GM21367 (cell line): ENCODE data around the gene GRIK2.

ENCODE experiments used
- ATAC-seq: cut with Tn5 transposase; IDR thresholded peaks from one replicate; pipeline ENCODE4 v1.9.1; 2021; ENCODE audit not compliant: unreplicated experiment

The GRIK2 gene

GRCh38 chr6:101770116-101770515 lies 376.6 kb downstream of the GRIK2 start:
- no peak for ATAC-seq

DNA sequence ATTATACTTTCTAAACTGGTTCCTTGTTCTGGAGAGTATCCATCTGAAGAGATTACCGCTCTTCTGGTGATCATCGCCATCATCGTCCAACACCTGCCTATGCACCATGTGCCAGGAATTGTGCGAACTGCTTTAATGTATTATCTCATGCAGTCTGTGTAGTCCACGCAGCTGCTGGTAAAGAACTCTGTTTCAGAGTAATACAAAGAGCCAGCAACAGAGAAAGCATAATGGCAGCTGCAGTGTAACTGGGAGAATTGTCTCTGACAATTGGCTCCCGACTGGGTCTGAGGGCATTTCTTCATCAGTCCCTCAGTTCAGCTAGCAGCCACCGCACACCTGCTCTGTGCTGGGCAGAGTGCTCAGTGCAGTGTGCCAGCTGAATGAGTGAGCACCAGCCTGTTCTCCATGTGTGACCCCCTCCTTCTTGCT lies 383.4 kb downstream of the GRIK2 start:
- ATAC-seq = no peak

DNA sequence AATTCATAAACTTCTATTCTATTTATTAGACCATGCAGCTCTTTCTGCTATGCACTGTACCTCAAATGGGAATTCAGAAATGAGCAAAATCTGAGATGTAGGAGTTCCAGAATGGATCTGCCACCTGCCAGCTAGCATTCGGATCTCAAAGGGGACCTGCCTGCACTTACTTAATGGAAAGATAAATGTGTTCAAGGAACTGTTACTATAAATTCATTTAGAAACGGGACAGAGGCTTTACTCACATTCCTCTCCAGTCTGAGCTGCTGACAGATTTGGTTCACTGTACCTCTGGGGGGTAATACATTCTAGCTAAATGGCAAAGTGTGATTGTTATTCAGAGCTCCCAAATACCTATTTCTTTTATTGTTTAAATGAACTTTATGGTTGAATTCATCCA lies 384.1 kb downstream of the GRIK2 start:
- no peak for ATAC-seq

DNA sequence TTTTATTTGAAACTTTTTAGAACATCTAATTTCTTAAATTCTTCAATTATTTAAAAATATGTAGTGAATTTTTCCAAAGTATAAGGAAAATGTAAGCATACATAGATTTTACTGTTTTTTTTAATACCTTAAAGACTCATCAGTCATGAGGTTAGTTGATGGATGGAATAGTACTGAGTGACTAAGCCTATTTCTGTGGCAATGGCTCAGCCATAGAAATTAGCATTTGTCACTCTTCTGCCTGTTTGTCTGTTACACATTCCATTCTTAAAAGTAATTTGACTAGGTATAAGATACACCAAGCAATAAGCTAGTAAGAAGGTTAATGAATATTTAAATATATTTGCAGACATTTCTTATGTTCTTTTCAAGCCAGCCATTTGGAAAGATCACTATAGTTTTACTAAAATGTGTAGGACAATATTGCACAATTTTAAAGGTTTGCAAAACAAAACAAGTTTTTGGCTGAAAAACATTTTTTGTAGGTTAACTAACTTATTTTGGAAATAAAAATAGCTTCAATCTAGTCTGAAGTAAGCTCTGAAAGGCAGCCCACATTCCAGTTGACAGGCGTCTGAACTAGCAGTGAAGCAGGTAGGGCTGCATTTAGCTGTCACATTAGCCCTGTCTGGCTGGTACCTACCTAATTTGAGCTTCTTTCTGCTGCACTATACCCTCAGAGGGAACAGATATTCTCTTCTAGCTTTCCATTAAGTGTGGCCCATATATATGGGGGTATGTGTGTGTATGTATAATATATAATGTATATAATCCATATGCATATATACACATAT lies 385.7 kb downstream of the GRIK2 start:
- ATAC-seq = no peak

DNA sequence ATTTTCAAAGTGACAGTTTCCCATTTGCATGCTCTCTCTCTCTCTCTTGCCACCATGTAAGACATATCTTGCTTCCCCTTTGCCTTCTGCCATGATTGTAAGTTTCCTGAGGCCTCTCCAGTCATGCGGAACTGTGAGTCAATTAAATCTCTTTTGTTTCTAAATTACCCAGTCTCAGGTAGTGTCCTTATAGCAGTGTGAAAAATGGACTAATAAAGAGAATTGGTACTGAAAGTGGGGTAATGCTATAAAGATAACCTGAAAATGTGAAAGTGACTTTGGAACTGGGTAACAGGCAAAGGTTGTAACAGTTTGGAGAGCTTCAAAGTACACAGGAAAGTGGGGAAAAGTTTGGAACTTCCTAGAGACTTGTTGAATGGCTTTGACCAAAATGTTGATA lies 389.8 kb downstream of the GRIK2 start:
- ATAC-seq = no peak

GRCh38 chr6:101784094-101784493 lies 390.6 kb downstream of the GRIK2 start:
- no peak for ATAC-seq

DNA sequence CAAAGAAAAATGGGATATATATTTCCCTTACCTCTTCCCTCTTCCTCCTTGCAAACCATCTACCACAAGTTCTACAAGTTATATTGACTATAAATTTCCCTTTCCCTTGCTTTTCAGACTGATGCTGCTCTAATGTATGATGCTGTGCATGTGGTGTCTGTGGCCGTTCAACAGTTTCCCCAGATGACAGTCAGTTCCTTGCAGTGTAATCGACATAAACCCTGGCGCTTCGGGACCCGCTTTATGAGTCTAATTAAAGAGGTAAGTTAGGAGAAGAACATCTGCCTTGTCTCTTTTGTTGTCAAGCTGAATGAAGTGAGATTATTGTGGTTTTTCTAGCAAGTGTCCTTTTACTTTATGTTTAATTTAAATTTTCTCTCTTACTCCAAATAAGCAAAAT lies 406.0 kb downstream of the GRIK2 start:
- no peak for ATAC-seq

GRCh38 chr6:101800598-101800997 lies 407.1 kb downstream of the GRIK2 start:
- no peak for ATAC-seq

DNA sequence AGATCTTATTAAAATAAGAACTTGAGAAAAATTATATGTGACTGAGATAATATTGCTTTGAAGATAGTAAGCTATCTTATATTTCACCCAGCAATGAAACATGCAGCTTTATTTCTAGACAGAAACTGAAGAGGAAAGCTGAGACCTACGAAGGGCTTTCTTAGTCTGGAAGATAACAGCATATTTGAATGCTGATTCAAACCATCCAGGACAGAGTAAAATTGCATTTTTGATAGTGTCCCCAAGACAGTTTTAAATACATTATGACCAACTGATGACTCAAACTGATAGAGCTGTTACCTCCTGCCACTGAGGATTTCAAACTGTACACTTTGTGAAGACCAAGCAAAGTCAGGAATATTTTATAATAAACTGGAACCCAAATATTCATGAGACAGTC lies 409.6 kb downstream of the GRIK2 start:
- ATAC-seq = no peak

- ATAC-seq = no peak
Measured at GRCh38 chr6:101806241-101806640, 412.7 kb downstream of the GRIK2 start.

DNA sequence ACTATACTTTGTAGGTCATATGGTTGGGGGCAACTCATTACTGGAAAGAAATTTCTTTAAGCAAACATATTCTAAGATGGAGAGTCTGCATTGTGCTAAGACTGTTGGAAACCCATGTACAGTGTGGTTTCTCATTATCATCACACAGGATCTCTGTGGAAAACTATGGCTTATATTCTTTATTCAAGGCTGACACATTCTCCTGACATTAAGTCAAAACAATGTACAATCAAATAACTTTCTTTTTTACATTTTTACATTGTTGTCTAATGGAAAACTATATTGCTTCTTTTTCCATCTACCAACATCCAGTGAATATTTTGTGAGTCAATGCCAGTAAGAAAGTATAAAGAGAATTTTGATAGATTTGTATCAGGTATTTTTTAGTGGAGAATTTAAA lies 417.6 kb downstream of the GRIK2 start:
- ATAC-seq = no peak

DNA sequence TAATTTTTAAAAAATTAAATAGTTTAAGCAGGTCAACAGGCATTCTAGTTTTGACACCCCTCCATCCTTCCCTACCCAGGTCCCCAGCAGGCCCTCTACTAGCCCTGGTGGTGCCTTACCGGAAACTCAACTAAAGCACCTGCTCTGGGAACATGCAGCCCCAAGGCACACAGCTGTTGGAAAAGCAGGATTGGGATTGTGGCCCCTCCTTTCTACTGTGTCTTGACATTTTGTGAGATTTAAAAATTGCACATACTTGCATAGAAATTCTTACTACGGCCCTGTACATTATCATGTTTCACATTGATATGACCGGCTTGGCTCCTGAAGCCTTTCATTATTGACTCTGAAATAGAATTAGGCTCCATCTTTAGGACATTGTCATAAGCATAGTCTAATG lies 423.2 kb downstream of the GRIK2 start:
- ATAC-seq = no peak

DNA sequence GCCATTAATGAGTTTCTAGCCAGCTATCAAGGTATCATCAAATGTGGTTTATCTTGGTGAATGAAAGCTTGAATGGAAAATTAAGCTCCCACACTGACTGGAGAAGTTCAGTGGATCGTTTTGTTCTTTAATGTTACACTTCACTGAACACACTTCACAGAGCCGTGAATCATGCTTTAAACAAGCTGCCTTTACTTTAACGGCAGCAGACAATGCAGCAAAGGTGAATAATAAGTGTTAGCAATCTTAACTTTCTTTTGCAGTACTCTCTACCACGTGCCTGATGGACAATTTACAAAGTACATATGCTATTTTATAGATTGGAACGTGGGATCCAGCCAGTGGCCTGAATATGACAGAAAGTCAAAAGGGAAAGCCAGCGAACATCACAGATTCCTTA lies 424.5 kb downstream of the GRIK2 start:
- ATAC-seq = no peak

DNA sequence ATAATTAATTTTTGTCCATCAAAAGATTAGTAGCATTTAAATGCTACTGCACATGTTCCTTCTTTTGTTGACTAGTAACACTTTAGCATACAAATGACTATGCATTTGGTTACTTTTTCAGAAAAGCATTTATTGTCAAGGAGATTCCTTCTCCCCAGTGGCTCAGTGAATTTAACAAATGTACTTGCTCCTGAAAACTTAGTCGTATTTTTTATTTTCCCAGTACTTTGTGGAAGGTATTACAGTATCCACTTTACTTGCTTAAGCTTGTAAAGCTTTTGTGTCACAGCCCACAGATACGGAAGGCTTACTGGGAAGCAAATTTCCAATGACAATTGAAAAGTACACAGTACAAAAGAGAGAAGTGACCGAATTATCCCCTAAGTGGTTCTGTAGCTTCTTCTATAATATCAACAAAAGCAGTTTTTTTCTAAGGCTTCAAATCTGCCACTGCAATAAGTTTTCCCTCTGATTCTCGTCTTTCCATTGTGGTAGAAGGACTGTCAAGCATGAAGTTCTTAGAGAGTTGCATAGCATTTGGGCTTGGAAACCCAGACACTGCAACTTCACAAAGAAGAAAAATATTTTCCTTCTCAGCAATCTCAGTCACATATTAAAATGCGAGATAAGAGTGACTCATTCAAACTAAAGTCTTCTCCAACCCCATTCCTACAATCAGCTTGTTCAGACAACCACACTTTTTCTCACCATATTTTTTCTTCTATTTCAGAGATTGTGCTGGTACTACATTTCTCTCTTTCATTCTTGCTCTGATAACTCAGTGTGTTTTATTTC lies 431.2 kb downstream of the GRIK2 start:
- no peak for ATAC-seq

GRCh38 chr6:101826269-101826668 lies 432.8 kb downstream of the GRIK2 start:
- ATAC-seq = no peak

GRCh38 chr6:101826678-101827077 lies 433.2 kb downstream of the GRIK2 start:
- ATAC-seq = no peak

GRCh38 chr6:101830501-101831031 lies 437.1 kb downstream of the GRIK2 start:
- no peak for ATAC-seq

DNA sequence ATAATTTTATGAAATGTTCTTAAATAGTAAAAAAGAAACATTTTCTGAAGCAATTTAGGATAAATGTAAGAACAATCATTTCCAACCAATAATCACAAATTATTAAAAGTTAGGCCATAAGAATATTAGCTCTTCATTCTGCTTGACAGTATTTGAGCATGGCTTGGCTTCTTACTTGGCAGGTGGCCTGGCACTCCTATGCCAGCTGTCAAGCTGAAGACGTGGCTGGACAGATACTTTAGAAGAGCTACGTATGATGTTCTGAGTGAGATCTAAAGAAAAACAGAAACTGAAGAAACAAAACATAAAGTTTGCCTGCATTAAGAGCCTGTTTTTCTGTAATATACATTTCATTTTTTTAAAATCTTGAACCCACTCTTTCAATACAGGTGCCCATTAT lies 438.9 kb downstream of the GRIK2 start:
- no peak for ATAC-seq

- no peak for ATAC-seq
Measured at GRCh38 chr6:101840100-101840499, 446.6 kb downstream of the GRIK2 start.

DNA sequence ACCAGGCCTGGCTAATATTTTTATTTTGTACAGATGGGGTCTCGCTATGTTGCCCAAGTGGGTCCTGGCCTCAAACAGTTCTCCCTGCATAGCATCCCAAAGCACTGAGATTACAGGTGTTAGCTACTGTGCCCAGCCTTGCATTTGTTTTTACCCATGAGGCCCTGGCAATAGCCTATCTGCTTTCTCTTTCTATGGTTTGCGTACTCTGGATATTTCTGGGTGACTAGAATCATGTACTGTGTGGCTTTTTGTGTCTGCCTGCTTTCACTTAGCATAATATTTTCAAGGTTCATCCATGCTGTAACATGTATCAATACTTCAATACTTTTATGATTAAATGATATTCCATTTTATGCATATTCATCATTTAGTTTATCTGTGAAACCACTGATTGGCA lies 451.7 kb downstream of the GRIK2 start:
- ATAC-seq = peak; percentile 48

DNA sequence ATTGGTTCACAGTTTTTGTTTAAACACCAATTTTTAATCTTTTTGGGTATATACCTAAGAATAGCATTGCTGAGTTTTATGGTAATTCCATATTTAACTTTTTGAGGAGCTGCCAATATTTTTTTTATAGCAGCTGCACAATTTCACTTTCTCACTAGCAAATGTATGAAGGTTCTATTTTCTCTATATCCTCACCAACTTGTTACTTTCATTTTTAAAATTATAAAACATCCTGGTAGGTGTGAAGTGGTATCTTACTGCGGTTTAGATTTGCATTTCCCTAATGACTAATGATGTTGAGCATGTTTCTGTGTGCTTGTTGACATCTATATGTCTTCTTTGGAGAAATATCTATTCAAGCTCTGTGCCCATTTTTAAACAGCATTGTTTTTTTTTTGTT lies 452.1 kb downstream of the GRIK2 start:
- peak; percentile 87 for ATAC-seq

DNA sequence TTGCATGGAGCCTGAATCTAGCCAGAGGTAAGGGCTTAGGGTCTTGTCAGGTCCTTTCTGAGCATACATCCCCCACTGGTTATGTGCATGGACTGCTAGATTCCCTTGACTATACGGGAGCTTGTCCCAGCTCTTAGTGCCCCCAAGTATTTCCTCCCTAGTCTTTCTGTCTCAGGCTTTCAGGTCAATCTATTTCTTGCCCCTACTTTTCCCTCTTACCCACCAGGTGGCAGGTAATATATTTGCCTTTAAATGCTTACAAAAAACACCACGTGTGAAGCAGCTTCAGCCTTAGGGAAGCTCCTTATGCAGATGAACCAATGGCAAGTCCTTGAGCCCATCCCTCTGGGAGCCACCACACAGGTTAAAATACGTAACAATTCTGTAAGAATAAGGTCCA lies 454.2 kb downstream of the GRIK2 start:
- ATAC-seq = no peak
